Fibroblast of mammary gland (primary cell): Measurements from ENCODE around the gene TDRD7.

ENCODE experiments used
- DNase-seq: peaks from one replicate; pipeline ENCODE4 v3.0.0-alpha.2; 2010; ENCODE audit warnings: low read depth
- H3K4me3 ChIP-seq: 2 replicates; pipeline ENCODE4 v1.5.1; 2011; ENCODE audit warnings: low read depth, mild to moderate bottlenecking, low read length, moderate library complexity; ENCODE audit not compliant: control insufficient read depth
- TF ChIP-seq, protein P1 (sequence below): conservative IDR thresholded peaks from 2 replicates; pipeline ENCODE4 v1.5.1; 2011; ENCODE audit warnings: low read depth, low read length, inconsistent platforms; ENCODE audit not compliant: control insufficient read depth, insufficient read depth

TDRD7 gene

DNA sequence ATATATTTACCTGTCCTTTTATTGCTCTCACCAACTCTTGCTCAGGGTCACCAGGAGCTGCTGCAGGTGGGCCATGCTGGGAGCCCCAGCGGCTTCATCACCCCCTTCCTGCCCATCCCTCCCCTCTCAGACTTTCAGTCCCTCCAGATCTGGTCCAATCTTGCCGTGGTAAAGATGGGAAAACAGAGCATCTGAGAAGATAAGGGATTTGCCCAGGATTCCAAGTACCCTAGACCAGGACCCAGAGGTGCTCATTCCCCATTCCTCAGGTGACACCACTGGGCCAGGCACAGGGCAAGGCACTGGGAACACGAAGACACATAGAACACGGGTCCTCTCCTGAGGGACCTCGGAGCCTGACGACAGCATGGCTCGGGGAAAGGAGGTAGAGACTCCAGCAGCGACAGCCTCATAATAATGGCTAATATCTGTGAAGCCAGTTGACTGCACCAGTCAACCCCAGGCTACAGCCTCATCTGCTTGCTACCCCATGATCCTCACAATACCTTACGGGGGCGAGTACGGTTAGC lies 107.6 kb downstream of the TDRD7 start:
- DNase-seq, result no peak
- TF ChIP-seq, protein P1, sequence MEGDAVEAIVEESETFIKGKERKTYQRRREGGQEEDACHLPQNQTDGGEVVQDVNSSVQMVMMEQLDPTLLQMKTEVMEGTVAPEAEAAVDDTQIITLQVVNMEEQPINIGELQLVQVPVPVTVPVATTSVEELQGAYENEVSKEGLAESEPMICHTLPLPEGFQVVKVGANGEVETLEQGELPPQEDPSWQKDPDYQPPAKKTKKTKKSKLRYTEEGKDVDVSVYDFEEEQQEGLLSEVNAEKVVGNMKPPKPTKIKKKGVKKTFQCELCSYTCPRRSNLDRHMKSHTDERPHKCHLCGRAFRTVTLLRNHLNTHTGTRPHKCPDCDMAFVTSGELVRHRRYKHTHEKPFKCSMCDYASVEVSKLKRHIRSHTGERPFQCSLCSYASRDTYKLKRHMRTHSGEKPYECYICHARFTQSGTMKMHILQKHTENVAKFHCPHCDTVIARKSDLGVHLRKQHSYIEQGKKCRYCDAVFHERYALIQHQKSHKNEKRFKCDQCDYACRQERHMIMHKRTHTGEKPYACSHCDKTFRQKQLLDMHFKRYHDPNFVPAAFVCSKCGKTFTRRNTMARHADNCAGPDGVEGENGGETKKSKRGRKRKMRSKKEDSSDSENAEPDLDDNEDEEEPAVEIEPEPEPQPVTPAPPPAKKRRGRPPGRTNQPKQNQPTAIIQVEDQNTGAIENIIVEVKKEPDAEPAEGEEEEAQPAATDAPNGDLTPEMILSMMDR, result no peak
- H3K4me3 ChIP-seq, result no peak overlapping the region

DNA sequence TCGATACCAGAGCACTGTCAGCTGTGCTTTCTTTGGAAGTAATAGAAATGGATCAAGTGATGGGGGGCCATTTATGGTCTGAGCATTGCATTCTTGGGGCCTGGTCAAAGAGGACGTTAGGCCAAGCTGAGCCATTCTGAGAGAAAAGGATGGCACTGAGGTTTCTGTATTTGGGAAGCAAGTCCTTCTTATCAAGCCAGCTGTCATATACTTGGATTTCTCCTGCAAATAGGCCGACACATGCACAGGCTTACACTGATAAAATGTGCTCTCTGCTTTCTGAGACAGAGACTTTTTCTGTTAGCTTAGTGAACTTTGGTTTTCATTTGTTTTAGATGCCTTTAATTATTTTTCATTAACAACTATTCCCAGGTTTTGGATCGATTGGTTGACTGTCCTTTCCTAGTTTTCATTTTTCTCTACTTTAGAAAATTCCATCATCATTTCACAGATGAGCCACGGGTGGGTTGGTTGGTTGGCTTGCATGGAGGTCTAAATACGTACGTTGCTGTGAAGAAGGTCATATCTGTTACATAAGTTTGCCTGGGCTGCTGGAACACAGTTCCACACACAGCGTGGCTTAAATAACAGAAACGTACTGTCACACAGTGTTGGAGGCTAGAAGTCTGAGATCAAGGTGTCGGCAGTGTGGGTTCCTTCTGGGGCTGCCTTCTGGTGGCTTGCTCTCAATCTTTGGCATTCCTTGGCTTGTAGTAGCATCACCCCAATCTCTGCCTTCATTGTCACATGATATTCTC lies 109.9 kb downstream of the TDRD7 start:
- TF ChIP-seq, protein P1, result no peak
- H3K4me3 ChIP-seq, result no peak overlapping the region
- DNase-seq, result no peak

GRCh38 chr9:97524424-97524823 lies 112.5 kb downstream of the TDRD7 start:
- no peak for DNase-seq
- H3K4me3 ChIP-seq, result no peak overlapping the region
- TF ChIP-seq, protein P1, result no peak

GRCh38 chr9:97525451-97525850 lies 113.6 kb downstream of the TDRD7 start:
- no peak for DNase-seq
- H3K4me3 ChIP-seq, result no peak overlapping the region
- TF ChIP-seq, protein P1, result no peak

DNA sequence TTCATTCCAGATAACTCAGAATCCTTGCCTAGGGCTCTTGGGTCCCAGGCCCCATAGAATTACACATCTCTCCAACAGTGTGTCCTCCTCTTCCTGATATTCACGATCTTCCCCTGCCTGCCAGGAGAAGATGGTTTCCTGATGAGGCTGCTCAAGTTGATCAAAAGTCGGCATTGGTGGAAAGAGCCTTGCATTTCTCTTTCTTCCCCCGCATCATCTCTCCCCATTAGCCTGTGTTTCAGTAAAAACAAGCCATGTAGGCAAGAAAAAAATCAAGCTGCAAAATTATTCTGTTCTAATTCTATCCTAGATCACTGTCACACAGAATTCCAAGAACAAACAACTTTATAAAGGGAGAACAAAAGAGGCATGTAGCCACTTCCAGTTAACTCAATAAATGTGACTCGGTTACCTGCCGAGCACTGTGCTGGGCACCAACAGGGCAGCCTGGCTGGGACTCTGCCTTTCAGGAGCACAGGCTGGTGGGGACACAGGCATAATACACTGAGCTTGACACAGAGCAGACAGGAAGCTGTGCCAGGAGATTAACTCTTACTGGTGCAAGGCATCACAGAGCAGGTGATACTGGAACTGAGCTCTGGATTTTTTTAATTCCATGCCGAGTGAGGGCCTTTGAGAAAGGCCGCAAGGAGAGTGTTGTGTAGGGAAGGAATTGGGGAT lies 115.1 kb downstream of the TDRD7 start:
- H3K4me3 ChIP-seq, result no peak overlapping the region
- DNase-seq, result no peak
- TF ChIP-seq, protein P1, result no peak

- TF ChIP-seq, protein P1, result no peak
- DNase-seq, result no peak
- no peak overlapping the region for H3K4me3 ChIP-seq
Observed at GRCh38 chr9:97527626-97528528, 116.0 kb downstream of the TDRD7 start.
